Measurements from ENCODE around the gene PPP1R8.

The PPP1R8 gene

GRCh38 chr1:27872059-27872801 is 41.6 kb downstream of the PPP1R8 start, which contains the start of gene THEMIS2:
Gene THEMIS2, plus strand, starts transcription at chr1:27872544. Its CDS starts 28 bp downstream, at chr1:27872572.
- DNase-seq (ENCODE audit: low read depth, low spot score) = peak; percentile 54

GRCh38 chr1:27872802-27873551 is 42.4 kb downstream of the PPP1R8 start:
- DNase-seq (ENCODE audit: low read depth, low spot score) = no peak

GRCh38 chr1:27873671-27874384 is 43.2 kb downstream of the PPP1R8 start:
- no peak for DNase-seq (ENCODE audit: low read depth, low spot score)

GRCh38 chr1:27876341-27877114 is 45.9 kb downstream of the PPP1R8 start:
- no peak for DNase-seq (ENCODE audit: low read depth, low spot score)

GRCh38 chr1:27877115-27877416 is 46.5 kb downstream of the PPP1R8 start:
- no peak for DNase-seq (ENCODE audit: low read depth, low spot score)

- no peak for DNase-seq (ENCODE audit: low read depth, low spot score)
These were observed 47.5 kb downstream of the PPP1R8 start for GRCh38 chr1:27878039-27878438.

- DNase-seq (ENCODE audit: low read depth, low spot score) = no peak
These were observed 48.3 kb downstream of the PPP1R8 start for GRCh38 chr1:27878787-27879335.

- DNase-seq (ENCODE audit: low read depth, low spot score) = no peak
These were observed 48.9 kb downstream of the PPP1R8 start for GRCh38 chr1:27879374-27880082.

GRCh38 chr1:27882543-27882903 is 51.9 kb downstream of the PPP1R8 start:
- DNase-seq (ENCODE audit: low read depth, low spot score) = no peak

GRCh38 chr1:27883536-27883935 is 53.0 kb downstream of the PPP1R8 start:
- DNase-seq (ENCODE audit: low read depth, low spot score) = no peak

- no peak for DNase-seq (ENCODE audit: low read depth, low spot score)
These were observed 53.7 kb downstream of the PPP1R8 start for GRCh38 chr1:27884006-27884954.

- DNase-seq (ENCODE audit: low read depth, low spot score) = no peak
These were observed 54.5 kb downstream of the PPP1R8 start for GRCh38 chr1:27885114-27885528.

- DNase-seq (ENCODE audit: low read depth, low spot score) = no peak
These were observed 55.2 kb downstream of the PPP1R8 start for GRCh38 chr1:27885621-27886352.

GRCh38 chr1:27886353-27886679 is 55.7 kb downstream of the PPP1R8 start:
- DNase-seq (ENCODE audit: low read depth, low spot score) = no peak

- DNase-seq (ENCODE audit: low read depth, low spot score) = no peak
These were observed 56.2 kb downstream of the PPP1R8 start for GRCh38 chr1:27886744-27887143.

- peak; percentile 14 for DNase-seq (ENCODE audit: low read depth, low spot score)
These were observed 56.8 kb downstream of the PPP1R8 start for GRCh38 chr1:27887215-27888021.

- DNase-seq (ENCODE audit: low read depth, low spot score) = no peak
These were observed 58.9 kb downstream of the PPP1R8 start for GRCh38 chr1:27889506-27889905.

- DNase-seq (ENCODE audit: low read depth, low spot score) = no peak
These were observed 60.8 kb downstream of the PPP1R8 start for GRCh38 chr1:27891196-27891889.
